GM12865 (cell line): ENCODE data around the gene RET.

Experiments used
- DNase-seq: peaks from one replicate; pipeline ENCODE4 v3.0.0; 2010; ENCODE audit warnings: low read depth
- H3K4me3 ChIP-seq: 2 replicates; pipeline ENCODE4 v1.5.1; 2011; ENCODE audit warnings: mild to moderate bottlenecking, low read depth, low read length, control low read depth
- CTCF ChIP-seq: IDR thresholded peaks from 2 replicates; pipeline ENCODE4 v1.5.1; 2011; ENCODE audit warnings: low read length, control low read depth, low read depth, inconsistent platforms; ENCODE audit not compliant: insufficient read depth; ENCODE audit errors: missing control alignments

Gene RET

GRCh38 chr10:43155741-43156140 is 78.9 kb downstream of the RET start:
- no peak for TF ChIP-seq CTCF
- no peak overlapping the region for H3K4me3 ChIP-seq
- no peak for DNase-seq

GRCh38 chr10:43156590-43157341 is 79.9 kb downstream of the RET start:
- H3K4me3 ChIP-seq: no peak overlapping the region
- TF ChIP-seq CTCF: no peak
- no peak for DNase-seq

- no peak for DNase-seq
- TF ChIP-seq CTCF: no peak
Measured at GRCh38 chr10:43158636-43159035, 81.8 kb downstream of the RET start.

GRCh38 chr10:43160046-43160920 is 83.4 kb downstream of the RET start:
- DNase-seq: no peak
- H3K4me3 ChIP-seq: no peak overlapping the region
- no peak for TF ChIP-seq CTCF

More at GRCh38 chr10:43158636-43159035, 81.8 kb downstream of the RET start:
- H3K4me3 ChIP-seq: no peak overlapping the region

- no peak for TF ChIP-seq CTCF
- no peak for DNase-seq
- H3K4me3 ChIP-seq: no peak overlapping the region
Measured at GRCh38 chr10:43160921-43161255, 84.0 kb downstream of the RET start.

GRCh38 chr10:43162604-43163003 is 85.7 kb downstream of the RET start:
- H3K4me3 ChIP-seq: no peak overlapping the region
- no peak for DNase-seq
- no peak for TF ChIP-seq CTCF
